HCT116 (cell line): ENCODE results near the gene ZNF502. TPM values are rescaled to one million over a fixed set of nuclear protein-coding genes. Genes with fewer than 3 reads are reported as not detected.
"Not testable (repeated sequence)": the region's sequence is repeated elsewhere in the genome, so short reads cannot be mapped to it uniquely, and the experiment has no call there.

Experiments
- ATAC-seq: fragments of 200-7000 bp; cut with Tn5 transposase; 2 replicates; pipeline ENCODE4 v1.9.1; 2020; ENCODE audit warnings: mild to moderate bottlenecking, moderate library complexity
- BruUV-seq: library from RNA; stranded (reverse); fragments of 400-500 nt; replicated peaks from 2 replicates; lab custom pipeline; 2021; lab: Mats Ljungman, UMichigan
- CTCF ChIA-PET: fragments of 300-600 bp; sonication (Branson Sonifier 250); formaldehyde crosslinking; loops from one replicate; lab custom pipeline; 2021; ENCODE audit warnings: antibody characterized with exemption; lab: Charles Lee
- POLR2A ChIA-PET: fragments of 300-600, 350-600 bp; sonication (Branson Sonifier 250); formaldehyde crosslinking; loops from one replicate; lab custom pipeline; 2021; ENCODE audit warnings: antibody characterized with exemption; lab: Charles Lee
- RAD21 ChIA-PET, 2 experiments: fragments of 300-600 bp; sonication (Branson Sonifier 250); formaldehyde crosslinking; loops; one replicate each; lab custom pipeline; 2023; ENCODE audit warnings: low total read pairs in 2 of 2; ENCODE audit not compliant: uncharacterized antibody in 2 of 2, unreplicated experiment in 2 of 2, low non-redundant PET in 1 of 2; lab: Charles Lee
- DNase-seq: peaks from one replicate; pipeline ENCODE4 v3.0.0-alpha.2; 2010; ENCODE audit warnings: low read depth, low spot score
- H2AFZ ChIP-seq: fragments of 200-600 bp; shearing (Covaris generic), sonication (generic); 2 replicates; pipeline ENCODE4 v1.6.1; 2017; ENCODE audit warnings: low read depth, mixed run types, mixed read lengths, antibody characterized with exemption, low read length; ENCODE audit not compliant: poor library complexity, severe bottlenecking
- H3K27ac ChIP-seq: 2 replicates; pipeline ENCODE4 v1.5.1; 2012; ENCODE audit warnings: low read depth, low read length
- H3K27me3 ChIP-seq: fragments of 200-600 bp; sonication (generic); 2 replicates; pipeline ENCODE4 v1.6.1; 2016; ENCODE audit warnings: mixed run types, low read length, mixed read lengths; ENCODE audit not compliant: insufficient read depth
- H3K36me3 ChIP-seq, 2 experiments: fragments of 200-500 bp in 1 of 2; fragments of 200-600 bp in 1 of 2; sonication (Bioruptor generic) in 1 of 2; sonication (generic) in 1 of 2; 2 replicates each; pipeline versions ENCODE4 v1.5.1 to v1.6.1; 2014 to 2016; ENCODE audit warnings: low read length in 2 of 2, inconsistent platforms in 1 of 2, mixed read lengths in 1 of 2, mixed run types in 1 of 2; ENCODE audit not compliant: insufficient read depth in 2 of 2, control insufficient read depth in 1 of 2
- H3K4me1 ChIP-seq, 2 experiments: fragments of 200-600 bp in 1 of 2; sonication (generic) in 1 of 2; 2 replicates each; pipeline versions ENCODE4 v1.5.1 to v1.6.1; 2012 to 2017; ENCODE audit warnings: low read length in 2 of 2, inconsistent platforms in 1 of 2, mild to moderate bottlenecking in 1 of 2, mixed read lengths in 1 of 2, mixed run types in 1 of 2, moderate library complexity in 1 of 2; ENCODE audit not compliant: insufficient read depth in 2 of 2, control insufficient read depth in 1 of 2
- H3K4me2 ChIP-seq: fragments of 200-600 bp; sonication (generic); 2 replicates; pipeline ENCODE4 v1.6.1; 2017; ENCODE audit warnings: mixed run types, low read length, mixed read lengths
- H3K4me3 ChIP-seq, 2 experiments: fragments of 200-600 bp in 1 of 2; sonication (generic) in 1 of 2; replicated peaks in 1 of 2; 2 replicates each; pipeline ENCODE4 v1.5.1; 2011 to 2016; ENCODE audit warnings: low read length in 2 of 2, control low read depth in 1 of 2, low read depth in 1 of 2, mild to moderate bottlenecking in 1 of 2, mixed read lengths in 1 of 2, mixed run types in 1 of 2
- H3K79me2 ChIP-seq: fragments of 200-600 bp; sonication (generic); 2 replicates; pipeline ENCODE4 v1.6.1; 2017; ENCODE audit warnings: mild to moderate bottlenecking, mixed run types, low read length, moderate library complexity, mixed read lengths; ENCODE audit not compliant: insufficient read depth
- H3K9ac ChIP-seq: fragments of 200-600 bp; sonication (generic); 2 replicates; pipeline ENCODE4 v1.6.1; 2016; ENCODE audit warnings: low read length, mixed read lengths
- H3K9me2 ChIP-seq: fragments of 200-600 bp; sonication (generic), shearing (Covaris generic); 2 replicates; pipeline ENCODE4 v1.6.1; 2017; ENCODE audit warnings: mixed run types, mild to moderate bottlenecking, moderate library complexity; ENCODE audit not compliant: insufficient read depth
- H3K9me3 ChIP-seq, 2 experiments: fragments of 200-500 bp in 1 of 2; fragments of 200-600 bp in 1 of 2; sonication (Bioruptor generic) in 1 of 2; sonication (generic) in 1 of 2; 2 replicates each; pipeline ENCODE4 v1.6.1; 2014 to 2017; ENCODE audit warnings: low read length in 2 of 2, mixed read lengths in 2 of 2, inconsistent platforms in 1 of 2, low read depth in 1 of 2, mild to moderate bottlenecking in 1 of 2, mixed run types in 1 of 2, moderate library complexity in 1 of 2; ENCODE audit not compliant: control insufficient read depth in 1 of 2, insufficient read depth in 1 of 2
- H4K20me1 ChIP-seq: fragments of 200-600 bp; sonication (generic), shearing (Covaris generic); 2 replicates; pipeline ENCODE4 v1.6.1; 2017; ENCODE audit warnings: mixed run types, mild to moderate bottlenecking, moderate library complexity; ENCODE audit not compliant: insufficient read depth
- CEBPB ChIP-seq: IDR thresholded peaks from 2 replicates; pipeline ENCODE4 v1.6.1; 2012; ENCODE audit warnings: low read depth
- ELF1 ChIP-seq: IDR thresholded peaks from 2 replicates; pipeline ENCODE4 v1.6.1; 2012; ENCODE audit warnings: low read depth, borderline replicate concordance
- EZH2phosphoT487 ChIP-seq: fragments of 200-600 bp; IDR thresholded peaks from 2 replicates; pipeline ENCODE4 v1.6.1; 2018; ENCODE audit warnings: antibody characterized with exemption, borderline replicate concordance
- FOSL1 ChIP-seq: IDR thresholded peaks from 2 replicates; pipeline ENCODE4 v1.6.1; 2012; ENCODE audit warnings: low read depth
- JUND ChIP-seq: IDR thresholded peaks from 2 replicates; pipeline ENCODE4 v1.6.1; 2012
- POLR2A ChIP-seq: IDR thresholded peaks from 2 replicates; pipeline ENCODE4 v1.7.0; 2011; ENCODE audit warnings: borderline replicate concordance; ENCODE audit not compliant: insufficient read depth, insufficient read length; ENCODE audit errors: extremely low read depth
- RAD21 ChIP-seq: IDR thresholded peaks from 2 replicates; pipeline ENCODE4 v1.6.1; 2012; ENCODE audit warnings: low read depth, mild to moderate bottlenecking
- SRF ChIP-seq: IDR thresholded peaks from 2 replicates; pipeline ENCODE4 v1.6.1; 2012; ENCODE audit warnings: low read depth
- ZBTB33 ChIP-seq: IDR thresholded peaks from 2 replicates; pipeline ENCODE4 v1.6.1; 2011; ENCODE audit warnings: mild to moderate bottlenecking, low read length, moderate library complexity; ENCODE audit not compliant: insufficient replicate concordance; ENCODE audit errors: extremely low read depth
- intact Hi-C: fragments of 100-400 bp; cut with micrococcal nuclease; formaldehyde crosslinking; loops from 2 replicates; pipeline ENCODE4 v1.10.0; 2022
- total RNA-seq: library from RNA; stranded (reverse); gene quantifications from one replicate; pipeline ENCODE4 v1.2.1, GENCODE V29; 2021; ENCODE audit not compliant: unreplicated experiment
- TF ChIP-seq, protein P1 (sequence below): IDR thresholded peaks from 2 replicates; pipeline ENCODE4 v1.6.1; 2012; ENCODE audit warnings: low read depth

ZNF502 gene
- total RNA-seq, 1 experiment from 2014 or later: 1.5 TPM

DNA sequence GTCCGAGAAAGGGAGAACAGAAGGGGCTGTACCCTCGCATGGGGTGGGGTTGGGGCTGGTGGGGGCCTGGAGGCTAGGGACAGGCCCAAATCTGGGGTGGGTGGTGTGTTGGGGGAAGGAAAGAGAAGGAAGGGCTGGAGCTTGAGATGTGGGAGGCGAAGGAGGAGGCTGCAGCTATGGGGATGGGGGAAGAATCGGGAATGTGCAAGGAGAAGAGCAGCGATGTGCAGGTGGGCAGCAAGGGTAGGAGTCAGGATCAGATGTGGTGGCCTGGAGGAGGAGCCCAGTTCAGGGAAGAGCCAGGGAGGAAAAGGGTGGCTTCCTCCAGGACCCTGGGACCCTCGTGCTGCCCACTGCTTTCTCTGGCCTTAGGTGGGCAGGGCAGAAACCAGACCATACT lies 42.7 kb upstream of the ZNF502 start:
- Histone ChIP-seq H3K4me3 (no peak overlapping the region), H3K4me1 (no peaks in the 10 kb centered on the region), H3K9ac (no peak overlapping the region), H2AFZ (no peak overlapping the region), H3K36me3 (no peaks in the 10 kb centered on the region), H4K20me1 (no peaks in the 10 kb centered on the region), H3K9me2 (no peaks in the 10 kb centered on the region), H3K79me2 (no peaks in the 10 kb centered on the region), H3K27me3 (no peaks in the 10 kb centered on the region), H3K9me3 (peaks cover 0 to 7% of the 10 kb centered on the region in 2 experiments; a peak in 1 of 4 replicates), H3K4me2 (no peak overlapping the region), H3K27ac (no peak overlapping the region)
- ChIA-PET CTCF (no interaction called here), RAD21 (no interaction called here), POLR2A (no interaction called here)
- intact Hi-C loops: no loop called here
- no peak; the same call in 1 of the 2 replicates for ATAC-seq
- no TSS peak for BruUV-seq
- no peak for DNase-seq
- TF ChIP-seq POLR2A (no peak), SRF (no peak), CEBPB (no peak), RAD21 (no peak), EZH2phosphoT487 (no peak), FOSL1 (no peak), ZBTB33 (no peak), JUND (no peak), ELF1 (no peak)
- TF ChIP-seq, protein P1, sequence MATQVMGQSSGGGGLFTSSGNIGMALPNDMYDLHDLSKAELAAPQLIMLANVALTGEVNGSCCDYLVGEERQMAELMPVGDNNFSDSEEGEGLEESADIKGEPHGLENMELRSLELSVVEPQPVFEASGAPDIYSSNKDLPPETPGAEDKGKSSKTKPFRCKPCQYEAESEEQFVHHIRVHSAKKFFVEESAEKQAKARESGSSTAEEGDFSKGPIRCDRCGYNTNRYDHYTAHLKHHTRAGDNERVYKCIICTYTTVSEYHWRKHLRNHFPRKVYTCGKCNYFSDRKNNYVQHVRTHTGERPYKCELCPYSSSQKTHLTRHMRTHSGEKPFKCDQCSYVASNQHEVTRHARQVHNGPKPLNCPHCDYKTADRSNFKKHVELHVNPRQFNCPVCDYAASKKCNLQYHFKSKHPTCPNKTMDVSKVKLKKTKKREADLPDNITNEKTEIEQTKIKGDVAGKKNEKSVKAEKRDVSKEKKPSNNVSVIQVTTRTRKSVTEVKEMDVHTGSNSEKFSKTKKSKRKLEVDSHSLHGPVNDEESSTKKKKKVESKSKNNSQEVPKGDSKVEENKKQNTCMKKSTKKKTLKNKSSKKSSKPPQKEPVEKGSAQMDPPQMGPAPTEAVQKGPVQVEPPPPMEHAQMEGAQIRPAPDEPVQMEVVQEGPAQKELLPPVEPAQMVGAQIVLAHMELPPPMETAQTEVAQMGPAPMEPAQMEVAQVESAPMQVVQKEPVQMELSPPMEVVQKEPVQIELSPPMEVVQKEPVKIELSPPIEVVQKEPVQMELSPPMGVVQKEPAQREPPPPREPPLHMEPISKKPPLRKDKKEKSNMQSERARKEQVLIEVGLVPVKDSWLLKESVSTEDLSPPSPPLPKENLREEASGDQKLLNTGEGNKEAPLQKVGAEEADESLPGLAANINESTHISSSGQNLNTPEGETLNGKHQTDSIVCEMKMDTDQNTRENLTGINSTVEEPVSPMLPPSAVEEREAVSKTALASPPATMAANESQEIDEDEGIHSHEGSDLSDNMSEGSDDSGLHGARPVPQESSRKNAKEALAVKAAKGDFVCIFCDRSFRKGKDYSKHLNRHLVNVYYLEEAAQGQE: no peak

GRCh38 chr3:44673466-44673865 lies 39.0 kb upstream of the ZNF502 start:
- H2AFZ ChIP-seq, H3K9me2 ChIP-seq, H3K9ac ChIP-seq, H3K36me3 ChIP-seq, H3K9me3 ChIP-seq, intact Hi-C loops, H3K79me2 ChIP-seq, BruUV-seq, H3K27me3 ChIP-seq, POLR2A ChIA-PET, CTCF ChIA-PET, H3K4me3 ChIP-seq, RAD21 ChIA-PET, H3K27ac ChIP-seq, ATAC-seq, H3K4me1 ChIP-seq, DNase-seq, H4K20me1 ChIP-seq, H3K4me2 ChIP-seq: not testable (repeated sequence)
